GM12873 (cell line): ENCODE data around the gene FNBP1L.

Experiments
- TF ChIP-seq, protein P1 (sequence below): IDR thresholded peaks from 2 replicates; pipeline ENCODE4 v1.5.1; 2012; ENCODE audit warnings: low read depth, mild to moderate bottlenecking, moderate library complexity, low read length, control low read depth; ENCODE audit not compliant: insufficient read depth; ENCODE audit errors: missing control alignments

The FNBP1L gene

DNA sequence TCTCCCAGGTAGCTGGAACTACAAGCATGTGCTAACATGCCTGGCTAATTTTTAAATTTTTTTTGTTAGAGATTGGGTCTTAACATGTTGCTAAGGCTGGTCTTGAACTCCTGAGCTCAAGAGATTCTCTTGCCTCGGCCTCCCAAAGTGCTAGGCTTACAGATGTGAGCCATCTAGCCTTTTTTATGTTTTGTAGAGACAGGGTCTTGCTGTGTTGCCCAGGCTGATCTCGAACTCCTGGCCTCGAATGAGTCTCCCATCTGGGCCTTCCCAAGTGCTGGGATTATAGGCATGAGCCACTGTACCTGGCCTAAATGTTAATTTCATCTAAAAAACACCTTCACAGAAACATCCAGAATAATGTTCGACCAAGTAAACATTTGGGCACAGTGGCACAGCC is 48.6 kb downstream of the FNBP1L start:
- TF ChIP-seq, protein P1, sequence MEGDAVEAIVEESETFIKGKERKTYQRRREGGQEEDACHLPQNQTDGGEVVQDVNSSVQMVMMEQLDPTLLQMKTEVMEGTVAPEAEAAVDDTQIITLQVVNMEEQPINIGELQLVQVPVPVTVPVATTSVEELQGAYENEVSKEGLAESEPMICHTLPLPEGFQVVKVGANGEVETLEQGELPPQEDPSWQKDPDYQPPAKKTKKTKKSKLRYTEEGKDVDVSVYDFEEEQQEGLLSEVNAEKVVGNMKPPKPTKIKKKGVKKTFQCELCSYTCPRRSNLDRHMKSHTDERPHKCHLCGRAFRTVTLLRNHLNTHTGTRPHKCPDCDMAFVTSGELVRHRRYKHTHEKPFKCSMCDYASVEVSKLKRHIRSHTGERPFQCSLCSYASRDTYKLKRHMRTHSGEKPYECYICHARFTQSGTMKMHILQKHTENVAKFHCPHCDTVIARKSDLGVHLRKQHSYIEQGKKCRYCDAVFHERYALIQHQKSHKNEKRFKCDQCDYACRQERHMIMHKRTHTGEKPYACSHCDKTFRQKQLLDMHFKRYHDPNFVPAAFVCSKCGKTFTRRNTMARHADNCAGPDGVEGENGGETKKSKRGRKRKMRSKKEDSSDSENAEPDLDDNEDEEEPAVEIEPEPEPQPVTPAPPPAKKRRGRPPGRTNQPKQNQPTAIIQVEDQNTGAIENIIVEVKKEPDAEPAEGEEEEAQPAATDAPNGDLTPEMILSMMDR: no peak

DNA sequence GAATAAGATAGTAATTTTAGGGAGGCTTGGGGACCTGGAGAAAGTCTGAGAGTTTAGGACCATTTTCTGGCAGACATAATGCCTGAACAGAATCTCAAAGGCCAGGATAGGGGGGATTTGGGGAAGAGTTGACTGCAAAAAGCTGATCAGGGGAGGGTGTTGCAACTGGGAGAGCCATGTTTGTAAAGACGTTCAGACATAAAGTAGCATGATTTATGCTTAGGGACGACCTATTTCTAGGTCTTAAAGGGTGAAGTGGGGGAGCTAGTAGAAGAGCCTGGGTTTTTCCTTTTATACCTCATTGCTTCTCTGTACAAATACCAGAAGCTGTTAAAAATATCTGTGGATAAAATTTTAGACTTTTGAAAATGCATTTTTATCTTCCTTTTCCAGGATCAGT is 51.2 kb downstream of the FNBP1L start:
- TF ChIP-seq, protein P1: no peak

DNA sequence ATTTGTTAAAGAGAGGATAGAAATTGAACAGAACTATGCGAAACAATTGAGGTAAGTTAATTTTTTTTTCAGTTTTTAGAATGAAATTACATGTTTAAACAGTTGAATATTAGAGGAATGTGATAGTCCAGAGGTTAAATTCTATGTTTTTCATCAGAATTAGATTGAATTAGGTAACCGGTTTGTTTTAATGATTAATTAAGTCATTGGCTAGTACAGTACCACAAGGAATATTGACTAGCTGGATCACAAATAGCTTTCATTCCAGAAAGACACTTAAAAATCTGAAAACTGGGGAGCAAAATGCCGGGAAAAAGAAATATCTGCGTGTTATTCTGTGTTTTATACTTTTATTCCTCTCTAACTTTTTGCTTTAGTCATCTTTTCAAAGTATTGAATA is 51.6 kb downstream of the FNBP1L start:
- TF ChIP-seq, protein P1: no peak

DNA sequence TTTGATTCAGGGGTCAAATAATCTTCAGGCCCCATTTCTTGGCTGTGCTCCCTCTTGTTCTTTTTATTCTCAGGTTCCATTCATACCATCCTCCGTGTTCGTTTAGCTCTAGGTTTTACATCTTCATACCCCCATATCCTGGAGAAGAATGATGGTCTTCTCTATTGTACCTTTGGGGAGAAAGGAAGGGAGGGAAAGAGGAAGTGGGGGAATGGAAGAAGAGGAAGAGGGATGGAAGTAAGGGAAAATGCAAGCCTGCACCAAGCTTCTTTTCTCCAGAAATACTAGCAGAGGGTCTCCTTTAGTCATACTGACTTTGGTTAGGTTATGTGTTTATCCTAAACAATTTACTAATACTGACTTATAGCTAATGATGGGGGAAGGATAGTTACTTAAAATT is 52.4 kb downstream of the FNBP1L start:
- TF ChIP-seq, protein P1: no peak

DNA sequence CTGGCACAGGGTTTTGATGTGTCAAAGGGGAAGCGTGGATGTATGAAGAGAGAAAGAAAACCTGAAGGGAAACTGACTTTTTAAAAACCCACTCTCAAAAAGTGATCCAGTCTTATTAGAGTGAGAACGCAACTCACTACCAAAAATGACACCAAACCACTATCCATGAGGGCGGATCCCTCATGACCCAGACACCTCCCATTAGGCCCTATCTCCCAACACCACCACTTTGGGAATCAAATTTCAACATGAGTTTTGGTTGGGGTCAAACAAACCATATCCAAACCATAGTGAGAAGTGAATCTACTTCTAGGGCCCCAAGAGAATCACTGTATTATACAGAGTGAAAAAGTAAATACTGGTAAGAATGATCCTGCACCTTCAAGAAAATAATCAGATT is 53.5 kb downstream of the FNBP1L start:
- TF ChIP-seq, protein P1: no peak

DNA sequence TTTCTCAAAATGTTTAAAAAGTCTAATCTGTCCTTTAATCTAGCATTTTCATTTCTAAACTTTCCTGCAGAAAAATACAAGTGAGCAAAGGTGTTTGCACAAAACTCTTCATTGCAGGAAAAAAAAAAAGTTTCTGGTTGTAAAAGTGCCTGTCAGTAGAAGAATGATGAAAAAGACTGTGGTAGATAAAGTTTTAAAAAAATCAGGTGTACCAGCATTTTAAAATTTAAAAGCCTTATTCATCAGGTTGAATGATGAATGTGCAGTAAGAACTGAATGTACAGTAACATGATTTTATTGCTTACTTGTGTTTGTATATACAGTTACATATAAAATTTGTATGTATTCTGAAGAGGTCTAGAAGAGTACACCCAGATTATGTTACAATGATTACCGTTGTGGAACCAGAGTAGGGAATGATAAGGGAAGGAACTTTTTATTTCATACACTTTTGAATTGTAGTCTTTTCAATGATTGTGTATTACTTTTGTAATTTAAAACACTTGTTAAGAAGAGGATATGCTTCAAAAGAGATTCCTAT is 54.0 kb downstream of the FNBP1L start:
- TF ChIP-seq, protein P1: no peak

DNA sequence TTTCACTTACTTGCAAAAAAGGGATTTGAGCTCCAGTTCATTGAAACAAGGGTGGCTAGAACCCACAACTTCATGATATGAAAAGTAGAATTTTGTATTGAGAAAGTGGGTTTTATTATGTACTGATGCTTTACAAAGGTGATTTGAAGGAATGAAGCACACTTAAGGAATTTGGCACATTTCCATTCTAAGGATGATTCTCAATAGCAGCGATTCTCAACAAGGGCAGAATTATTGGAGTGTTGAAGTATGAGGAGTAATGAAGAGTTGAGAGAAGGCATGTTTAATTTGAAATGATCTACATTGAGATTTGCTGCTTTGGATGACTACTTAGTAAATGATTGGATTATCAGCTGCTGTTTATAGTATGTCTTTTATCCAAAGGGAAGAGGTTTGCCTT is 54.7 kb downstream of the FNBP1L start:
- TF ChIP-seq, protein P1: no peak
